LoVo (cell line): ENCODE data around the gene PCDHB15.
"Not testable (repeated sequence)": the region's sequence is repeated elsewhere in the genome, so short reads cannot be mapped to it uniquely, and the experiment has no call there.

ENCODE experiments used
- DNase-seq: peaks from one replicate; pipeline ENCODE4 v3.0.0-alpha.2; 2016; ENCODE audit warnings: low spot score

Gene PCDHB15

GRCh38 chr5:141245250-141245717, at the start of gene PCDHB15:
Gene PCDHB15, plus strand, starts transcription at chr5:141245395. Its CDS starts 184 bp downstream, at chr5:141245579.
- DNase-seq = no peak

- DNase-seq = no peak
Measured at GRCh38 chr5:141196363-141196762, 48.8 kb upstream of the PCDHB15 start.

GRCh38 chr5:141199359-141200235, 45.6 kb upstream of the PCDHB15 start, which contains the start of gene PCDHB11:
Gene PCDHB11, plus strand, starts transcription at chr5:141199627. Its CDS starts 148 bp downstream, at chr5:141199775.
- no peak for DNase-seq

GRCh38 chr5:141201126-141201525, 44.1 kb upstream of the PCDHB15 start:
- DNase-seq = not testable (repeated sequence)

GRCh38 chr5:141201646-141202045, 43.5 kb upstream of the PCDHB15 start:
- DNase-seq = not testable (repeated sequence)

GRCh38 chr5:141208478-141208877, 36.7 kb upstream of the PCDHB15 start, which contains the start of gene PCDHB12:
Gene PCDHB12, plus strand, starts transcription at chr5:141208719. Its CDS starts 189 bp downstream, at chr5:141208908.
- no peak for DNase-seq

- not testable (repeated sequence) for DNase-seq
Measured at GRCh38 chr5:141210281-141210680, 34.9 kb upstream of the PCDHB15 start.

- not testable (repeated sequence) for DNase-seq
Measured at GRCh38 chr5:141210849-141211248, 34.3 kb upstream of the PCDHB15 start.

GRCh38 chr5:141213656-141214339, 31.4 kb upstream of the PCDHB15 start, which contains the start of gene PCDHB13:
Gene PCDHB13, plus strand, starts transcription at chr5:141213919. Its CDS starts 205 bp downstream, at chr5:141214124.
- DNase-seq = not testable (repeated sequence)

- DNase-seq = not testable (repeated sequence)
Measured at GRCh38 chr5:141214583-141214982, 30.6 kb upstream of the PCDHB15 start.

- DNase-seq = not testable (repeated sequence)
Measured at GRCh38 chr5:141215504-141215903, 29.7 kb upstream of the PCDHB15 start.

GRCh38 chr5:141216035-141216434, 29.2 kb upstream of the PCDHB15 start:
- DNase-seq = not testable (repeated sequence)

GRCh38 chr5:141223112-141223783, 21.9 kb upstream of the PCDHB15 start, which contains the start of gene PCDHB14:
Gene PCDHB14, plus strand, starts transcription at chr5:141223343. Its CDS starts 163 bp downstream, at chr5:141223506.
- DNase-seq = peak; percentile 56

- DNase-seq = not testable (repeated sequence)
Measured at GRCh38 chr5:141224844-141225243, 20.4 kb upstream of the PCDHB15 start.

GRCh38 chr5:141225421-141225820, 19.8 kb upstream of the PCDHB15 start:
- DNase-seq = not testable (repeated sequence)

GRCh38 chr5:141234109-141234667, 11.0 kb upstream of the PCDHB15 start:
- DNase-seq = no peak

GRCh38 chr5:141235922-141236321, 9.3 kb upstream of the PCDHB15 start:
- DNase-seq = not testable (repeated sequence)

- no peak for DNase-seq
Measured at GRCh38 chr5:141236516-141237313, 8.5 kb upstream of the PCDHB15 start.

GRCh38 chr5:141241496-141241895, 3.7 kb upstream of the PCDHB15 start:
- DNase-seq = no peak

GRCh38 chr5:141246971-141247370, 1.8 kb downstream of the PCDHB15 start:
- DNase-seq = not testable (repeated sequence)
